Endothelial cell of umbilical vein (primary cell): Measurements from ENCODE around the gene SCNN1B. TPM values are rescaled to one million over a fixed set of nuclear protein-coding genes. Genes with fewer than 3 reads are reported as not detected.

Experiments used
- BruUV-seq: library from RNA; stranded (reverse); fragments of 400-500 nt; replicated peaks from 2 replicates; lab custom pipeline; 2021; lab: Mats Ljungman, UMichigan
- CTCF ChIA-PET: fragments of 300-600, 350-600 bp; sonication (Branson Sonifier 250); formaldehyde crosslinking; loops from one replicate; lab custom pipeline; 2021; ENCODE audit warnings: antibody characterized with exemption, inconsistent platforms; lab: Charles Lee
- POLR2A ChIA-PET: fragments of 300-600, 350-600 bp; sonication (Branson Sonifier 250); formaldehyde crosslinking; loops from one replicate; lab custom pipeline; 2021; ENCODE audit warnings: antibody characterized with exemption, inconsistent platforms; lab: Charles Lee
- DNase-seq: peaks from one replicate; pipeline ENCODE4 v3.0.0-alpha.2; 2011; ENCODE audit warnings: low read depth, low spot score
- FAIRE-seq: peaks from 2 replicates; lab custom pipeline; 2011; peaks lifted over from hg19 to GRCh38; lab: Jason Lieb, UNC
- H2AFZ ChIP-seq: 2 replicates; pipeline ENCODE4 v1.6.0; 2012; ENCODE audit warnings: low read depth, low read length, control low read depth, inconsistent platforms
- H3K27ac ChIP-seq: 2 replicates; pipeline ENCODE4 v1.5.1; 2011; ENCODE audit warnings: low read depth, mild to moderate bottlenecking, control low read depth, low read length, moderate library complexity; ENCODE audit not compliant: insufficient read depth
- H3K27me3 ChIP-seq, 2 experiments: 2 replicates each; pipeline versions ENCODE4 v1.6.0 to v1.6.1; 2011; ENCODE audit warnings: low read length in 2 of 2, mixed read lengths in 1 of 2; ENCODE audit not compliant: control insufficient read depth in 2 of 2, insufficient read depth in 2 of 2
- H3K36me3 ChIP-seq, 2 experiments: 2 replicates in 1 of 2; 3 replicates in 1 of 2; pipeline ENCODE4 v1.5.1; 2011; ENCODE audit warnings: low read length in 2 of 2, mild to moderate bottlenecking in 1 of 2, moderate library complexity in 1 of 2; ENCODE audit not compliant: control insufficient read depth in 2 of 2, insufficient read depth in 2 of 2; ENCODE audit errors: extremely low read depth in 1 of 2
- H3K4me1 ChIP-seq: 3 replicates; pipeline ENCODE4 v1.5.1; 2011; ENCODE audit warnings: mild to moderate bottlenecking, low read length; ENCODE audit not compliant: control insufficient read depth, insufficient read depth; ENCODE audit errors: extremely low read depth
- H3K4me2 ChIP-seq: 2 replicates; pipeline ENCODE4 v1.6.1; 2011; ENCODE audit warnings: low read length, control low read depth, mixed read lengths; ENCODE audit not compliant: insufficient read depth
- H3K4me3 ChIP-seq, 3 experiments: fragments of 200-600 bp in 1 of 3; sonication (generic), shearing (Covaris generic) in 1 of 3; replicated peaks in 1 of 3; 2 replicates each; pipeline ENCODE4 v1.5.1; 2011 to 2016; ENCODE audit warnings: control low read depth in 3 of 3, low read length in 3 of 3, mild to moderate bottlenecking in 2 of 3, inconsistent platforms in 1 of 3, low read depth in 1 of 3, moderate library complexity in 1 of 3; ENCODE audit not compliant: insufficient read depth in 1 of 3
- H3K79me2 ChIP-seq: 2 replicates; pipeline ENCODE4 v1.6.0; 2012; ENCODE audit warnings: low read length, inconsistent platforms; ENCODE audit not compliant: control insufficient read depth, insufficient read depth
- H3K9ac ChIP-seq: replicated peaks from 2 replicates; pipeline ENCODE3; 2011; ENCODE audit warnings: low read length, control low read depth; ENCODE audit not compliant: insufficient read depth; ENCODE audit errors: extremely low read depth
- H3K9me1 ChIP-seq: replicated peaks from 3 replicates; pipeline ENCODE4 v1.6.0; 2011; ENCODE audit warnings: mild to moderate bottlenecking, low read length; ENCODE audit not compliant: control insufficient read depth, insufficient read depth; ENCODE audit errors: extremely low read depth
- H3K9me3 ChIP-seq: replicated peaks from 2 replicates; pipeline ENCODE4 v1.5.1; 2012; ENCODE audit warnings: low read length, inconsistent platforms; ENCODE audit not compliant: control insufficient read depth, insufficient read depth
- H4K20me1 ChIP-seq: replicated peaks from 2 replicates; pipeline ENCODE3; 2011; ENCODE audit warnings: mild to moderate bottlenecking, low read length; ENCODE audit not compliant: control insufficient read depth, insufficient read depth; ENCODE audit errors: extremely low read depth
- EZH2 ChIP-seq: IDR thresholded peaks from 2 replicates; pipeline ENCODE4 v1.6.1; 2012; ENCODE audit warnings: borderline replicate concordance, low read depth, mild to moderate bottlenecking, moderate library complexity, low read length, inconsistent platforms; ENCODE audit not compliant: severe bottlenecking
- FOS ChIP-seq: IDR thresholded peaks from 2 replicates; pipeline ENCODE4 v1.6.1; 2011; ENCODE audit warnings: mild to moderate bottlenecking, low read length, moderate library complexity, borderline replicate concordance; ENCODE audit not compliant: insufficient read depth
- GATA2 ChIP-seq: IDR thresholded peaks from 2 replicates; pipeline ENCODE4 v1.7.0; 2011; ENCODE audit warnings: low read depth, mild to moderate bottlenecking, moderate library complexity, mixed read lengths, low read length; ENCODE audit not compliant: insufficient read length, insufficient read depth
- JUN ChIP-seq: IDR thresholded peaks from 2 replicates; pipeline ENCODE4 v1.6.1; 2011; ENCODE audit warnings: borderline replicate concordance, low read depth; ENCODE audit not compliant: insufficient read length, insufficient read depth
- MYC ChIP-seq: IDR thresholded peaks from one replicate; pipeline ENCODE4 v1.6.1; 2011; ENCODE audit warnings: mild to moderate bottlenecking, low read depth, low read length
- POLR2A ChIP-seq: IDR thresholded peaks from 2 replicates; pipeline ENCODE4 v1.6.1; 2012; ENCODE audit warnings: low read depth, mild to moderate bottlenecking, control low read depth, low read length
- POLR2AphosphoS5 ChIP-seq: IDR thresholded peaks from 2 replicates; pipeline ENCODE4 v1.6.1; 2012; ENCODE audit warnings: low read depth, mild to moderate bottlenecking, control low read depth, low read length, moderate library complexity; ENCODE audit not compliant: insufficient read depth
- dilution Hi-C: fragments of 300-500 bp; cut with MboI; formaldehyde crosslinking; loops from one replicate; pipeline ENCODE4 v1.15.0; 2019; ENCODE audit warnings: low sequenced_read_pairs; ENCODE audit not compliant: extremely low pct_ligation_motif_present
- intact Hi-C: fragments of 100-400 bp; cut with micrococcal nuclease; formaldehyde crosslinking; loops from one replicate; pipeline ENCODE4 v1.10.0; 2022
- polyA plus RNA-seq, 4 experiments: library from polyadenylated mRNA; depleted of rRNA in 3 of 4; stranded (reverse) in 3 of 4; unstranded in 1 of 4; fragments of >200 nt; gene quantifications; 2 replicates each; pipeline versions ENCODE4 v1.2.1 to v1.2.3, GENCODE V29; 2011 to 2012; ENCODE audit warnings: missing spikeins in 1 of 4
- total RNA-seq: library from RNA; stranded (reverse); gene quantifications from 2 replicates; pipeline ENCODE4 v1.2.3, GENCODE V29; 2021
- TF ChIP-seq, protein P1 (sequence below), 2 donors: IDR thresholded peaks; 1 replicate in 1 of 2; 2 replicates in 1 of 2; pipeline ENCODE4 v1.5.1; 2011; ENCODE audit warnings: low read length in 2 of 2, mild to moderate bottlenecking in 2 of 2, moderate library complexity in 2 of 2, control low read depth in 1 of 2, inconsistent platforms in 1 of 2, low read depth in 1 of 2; ENCODE audit not compliant: insufficient read depth in 1 of 2; ENCODE audit errors: extremely low read depth in 1 of 2
- TF ChIP-seq, protein P2 (sequence below): IDR thresholded peaks from 2 replicates; pipeline ENCODE4 v1.6.1; 2011; ENCODE audit not compliant: insufficient read depth, insufficient read length

Gene SCNN1B
- total and polyA plus RNA-seq, 2 donors (not counting 3 experiments of a cell fraction or from before 2014, with no cell fraction given), result not detected

DNA sequence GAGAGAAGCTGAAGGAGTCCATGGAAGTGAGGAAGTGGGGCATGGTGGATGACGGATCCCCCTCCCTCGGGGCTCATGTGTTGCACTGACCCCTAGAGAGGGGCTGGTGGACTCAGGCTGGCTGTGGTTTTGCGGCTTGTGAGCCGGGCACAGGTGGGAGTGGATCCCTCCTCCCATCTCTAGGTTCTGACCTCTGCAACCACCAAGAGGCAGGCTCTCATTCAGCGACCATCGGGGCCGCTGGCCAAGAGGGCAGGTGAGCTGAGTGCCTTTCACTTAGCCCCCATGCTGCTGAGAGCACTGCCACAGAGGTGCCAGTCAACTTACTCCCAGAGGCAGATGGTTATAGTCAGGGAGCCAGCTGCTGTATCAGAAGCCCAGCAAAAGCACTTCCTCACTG, 67.3 kb downstream of the SCNN1B start:
- FAIRE-seq, result no peak
- H3K9me1 ChIP-seq, result no peaks in the 10 kb centered on the region
- H3K36me3 ChIP-seq, result no peaks in the 10 kb centered on the region
- BruUV-seq, result no TSS peak
- H3K27ac ChIP-seq, result no peak overlapping the region
- H3K4me1 ChIP-seq, result peaks cover 4% of the 10 kb centered on the region
- POLR2A ChIA-PET, result no interaction called here
- dilution Hi-C loops, result no loop called here
- no peaks in the 10 kb centered on the region for H3K9me3 ChIP-seq
- H3K79me2 ChIP-seq, result no peaks in the 10 kb centered on the region
- H3K9ac ChIP-seq, result no peak overlapping the region
- intact Hi-C loops, result no loop called here
- CTCF ChIA-PET, result no interaction called here
- H3K4me3 ChIP-seq, result no peak overlapping the region
- DNase-seq, result no peak
- no peaks in the 10 kb centered on the region for H3K27me3 ChIP-seq
- TF ChIP-seq, protein P1, sequence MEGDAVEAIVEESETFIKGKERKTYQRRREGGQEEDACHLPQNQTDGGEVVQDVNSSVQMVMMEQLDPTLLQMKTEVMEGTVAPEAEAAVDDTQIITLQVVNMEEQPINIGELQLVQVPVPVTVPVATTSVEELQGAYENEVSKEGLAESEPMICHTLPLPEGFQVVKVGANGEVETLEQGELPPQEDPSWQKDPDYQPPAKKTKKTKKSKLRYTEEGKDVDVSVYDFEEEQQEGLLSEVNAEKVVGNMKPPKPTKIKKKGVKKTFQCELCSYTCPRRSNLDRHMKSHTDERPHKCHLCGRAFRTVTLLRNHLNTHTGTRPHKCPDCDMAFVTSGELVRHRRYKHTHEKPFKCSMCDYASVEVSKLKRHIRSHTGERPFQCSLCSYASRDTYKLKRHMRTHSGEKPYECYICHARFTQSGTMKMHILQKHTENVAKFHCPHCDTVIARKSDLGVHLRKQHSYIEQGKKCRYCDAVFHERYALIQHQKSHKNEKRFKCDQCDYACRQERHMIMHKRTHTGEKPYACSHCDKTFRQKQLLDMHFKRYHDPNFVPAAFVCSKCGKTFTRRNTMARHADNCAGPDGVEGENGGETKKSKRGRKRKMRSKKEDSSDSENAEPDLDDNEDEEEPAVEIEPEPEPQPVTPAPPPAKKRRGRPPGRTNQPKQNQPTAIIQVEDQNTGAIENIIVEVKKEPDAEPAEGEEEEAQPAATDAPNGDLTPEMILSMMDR (IDR thresholded peaks at IDR 0.05; ENCODE audit: extremely low read depth in 1 of 2, insufficient read depth in 1 of 2, low read depth in 1 of 2, low read length in 2 of 2), result no peak
- TF ChIP-seq POLR2AphosphoS5, result no peak
- TF ChIP-seq POLR2A, result no peak
- no peak for TF ChIP-seq FOS
- TF ChIP-seq, protein P2, sequence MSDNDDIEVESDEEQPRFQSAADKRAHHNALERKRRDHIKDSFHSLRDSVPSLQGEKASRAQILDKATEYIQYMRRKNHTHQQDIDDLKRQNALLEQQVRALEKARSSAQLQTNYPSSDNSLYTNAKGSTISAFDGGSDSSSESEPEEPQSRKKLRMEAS, result no peak
- no peak for TF ChIP-seq JUN
- TF ChIP-seq GATA2, result no peak
- TF ChIP-seq MYC, result no peak
- TF ChIP-seq EZH2, result no peak
- no peak overlapping the region for H3K4me2 ChIP-seq
- no peaks in the 10 kb centered on the region for H4K20me1 ChIP-seq
- H2AFZ ChIP-seq, result no peak overlapping the region
